OCI-LY1 (cell line): ENCODE results near the gene SPRED2.

Experiments used
- CTCF ChIP-seq: fragments of 200-600 bp; sonication (generic), shearing (Covaris generic); IDR thresholded peaks from 2 replicates; pipeline ENCODE4 v1.5.1; 2017; ENCODE audit warnings: mild to moderate bottlenecking, antibody characterized with exemption, low read length, moderate library complexity, mixed read lengths
- EZH2 ChIP-seq: fragments of 200-600 bp; sonication (generic), shearing (Covaris generic); IDR thresholded peaks from 2 replicates; pipeline ENCODE4 v1.8.0; 2017; ENCODE audit warnings: borderline replicate concordance, mixed run types, mild to moderate bottlenecking, antibody characterized with exemption, low read length, moderate library complexity, mixed read lengths

DNA sequence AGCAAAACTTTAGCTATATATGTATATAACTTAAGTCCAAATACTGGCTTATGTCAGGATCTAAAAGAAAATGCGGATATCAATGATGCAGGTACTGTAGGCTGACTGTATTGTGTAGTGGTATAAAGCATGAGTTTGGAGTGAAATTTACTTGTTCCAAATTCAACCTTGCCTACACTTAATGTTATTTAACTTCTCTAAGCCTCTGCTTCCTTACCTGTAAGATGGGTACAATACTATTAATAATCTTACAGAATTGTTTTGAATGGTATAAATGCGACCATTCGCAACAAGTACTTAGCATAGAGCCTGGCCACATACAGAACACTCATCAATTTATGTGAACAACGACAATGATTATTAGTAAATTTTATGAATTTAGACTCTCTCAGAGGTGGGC, 62.4 kb downstream of the SPRED2 start:
- TF ChIP-seq CTCF (no peak), EZH2 (no peak)
